Kidney (tissue), 14 donors: ENCODE measurements around the gene ATOH7. TPM values are rescaled to one million over a fixed set of nuclear protein-coding genes. Genes with fewer than 3 reads are reported as not detected.

ENCODE experiments used
- DNase-seq, 5 donors: peaks; one replicate each; pipeline ENCODE4 v3.0.0-alpha.2; 2013 to 2020
- FAIRE-seq: peaks from 2 replicates; lab custom pipeline; 2012; peaks lifted over from hg19 to GRCh38; lab: Jason Lieb, UNC
- H3K27ac ChIP-seq, 2 donors: one replicate each; pipeline ENCODE4 v1.7.0; 2013; ENCODE audit warnings: low read depth in 2 of 2, low read length in 2 of 2, inconsistent platforms in 1 of 2
- H3K27me3 ChIP-seq: one replicate; pipeline ENCODE4 v1.7.1; 2013; ENCODE audit warnings: low read length, inconsistent platforms; ENCODE audit not compliant: control insufficient read depth, insufficient read depth
- H3K36me3 ChIP-seq, 3 donors: one replicate each; pipeline versions ENCODE4 v1.7.0 to v1.7.1; 2013; ENCODE audit warnings: low read length in 3 of 3, control low read depth in 1 of 3, inconsistent platforms in 1 of 3; ENCODE audit not compliant: insufficient read depth in 3 of 3, control insufficient read depth in 2 of 3
- H3K4me1 ChIP-seq, 3 donors: one replicate each; pipeline versions ENCODE4 v1.7.0 to v1.7.1; 2013; ENCODE audit warnings: low read length in 3 of 3, inconsistent platforms in 1 of 3, low read depth in 1 of 3; ENCODE audit not compliant: control insufficient read depth in 2 of 3, insufficient read depth in 2 of 3
- H3K4me3 ChIP-seq, 3 donors: one replicate each; pipeline versions ENCODE4 v1.7.0 to v1.8.1; 2013; ENCODE audit warnings: low read length in 3 of 3, control low read depth in 1 of 3, inconsistent platforms in 1 of 3
- H3K9ac ChIP-seq, 3 donors: one replicate each; pipeline versions ENCODE4 v1.7.0 to v1.7.1; 2013; ENCODE audit warnings: low read length in 3 of 3, control low read depth in 1 of 3, inconsistent platforms in 1 of 3
- H3K9me3 ChIP-seq, 3 donors: one replicate each; pipeline versions ENCODE4 v1.7.0 to v1.7.1; 2013; ENCODE audit warnings: low read length in 3 of 3, control low read depth in 1 of 3, inconsistent platforms in 1 of 3; ENCODE audit not compliant: control insufficient read depth in 2 of 3, insufficient read depth in 1 of 3
- CTCF ChIP-seq: IDR thresholded peaks from 3 replicates; pipeline ENCODE4 v1.5.1; 2012; ENCODE audit warnings: mild to moderate bottlenecking, moderate library complexity, borderline replicate concordance; ENCODE audit not compliant: insufficient read depth; ENCODE audit errors: extremely low read depth
- intact Hi-C: fragments of 100-400 bp; cut with DNase I; formaldehyde crosslinking; loops from one replicate; pipeline ENCODE4 v1.11.1; 2022
- polyA plus RNA-seq: library from polyadenylated mRNA; stranded (reverse); fragments of 350-450 nt; fragmentation: Illumina TruSeq; extraction: RNeasy Lipid Tissue Mini Kit (QIAGEN cat#74804); gene quantifications from one replicate; pipeline ENCODE4 v1.2.3, GENCODE V29; 2014; ENCODE audit warnings: low read depth, low replicate concordance; ENCODE audit not compliant: insufficient read depth
- total RNA-seq: library from RNA; stranded (reverse); fragmentation: NEBNext Ultra II Directional; extraction: Animal tissue kit (Norgen Biotek cat#: 25700); gene quantifications from one replicate; pipeline ENCODE4 v1.2.1, GENCODE V29; 2021
- donor health status: control.
- donor health status: control.
- donor health status: control.
- donor health status: control.
- donor health status: control.
- donor health status: DM: yes; HTN: yes; CAD: no.
- donor health status: Normal renal cell carcinoma (clear cell type).

Gene ATOH7
- total and polyA plus RNA-seq, 2 donors from 2014 or later = 0.16 to 0.45 TPM

- Histone ChIP-seq H3K4me1 (peaks cover 0 to 4% (median 0%) of the 10 kb centered on the region in 3 donors), H3K9ac (no peak overlapping the region), H3K4me3 (no peak overlapping the region), H3K9me3 (no peaks in the 10 kb centered on the region), H3K27me3 (no peaks in the 10 kb centered on the region), H3K36me3 (no peaks in the 10 kb centered on the region), H3K27ac (no peak overlapping the region)
- FAIRE-seq (no peak), DNase-seq (peak in 3 of 5 donors; percentile 29 to 80 (median 79))
- no peak for TF ChIP-seq CTCF
- intact Hi-C loops = no loop called here
Observed at GRCh38 chr10:68253346-68253745, 21.4 kb upstream of the ATOH7 start.

DNA sequence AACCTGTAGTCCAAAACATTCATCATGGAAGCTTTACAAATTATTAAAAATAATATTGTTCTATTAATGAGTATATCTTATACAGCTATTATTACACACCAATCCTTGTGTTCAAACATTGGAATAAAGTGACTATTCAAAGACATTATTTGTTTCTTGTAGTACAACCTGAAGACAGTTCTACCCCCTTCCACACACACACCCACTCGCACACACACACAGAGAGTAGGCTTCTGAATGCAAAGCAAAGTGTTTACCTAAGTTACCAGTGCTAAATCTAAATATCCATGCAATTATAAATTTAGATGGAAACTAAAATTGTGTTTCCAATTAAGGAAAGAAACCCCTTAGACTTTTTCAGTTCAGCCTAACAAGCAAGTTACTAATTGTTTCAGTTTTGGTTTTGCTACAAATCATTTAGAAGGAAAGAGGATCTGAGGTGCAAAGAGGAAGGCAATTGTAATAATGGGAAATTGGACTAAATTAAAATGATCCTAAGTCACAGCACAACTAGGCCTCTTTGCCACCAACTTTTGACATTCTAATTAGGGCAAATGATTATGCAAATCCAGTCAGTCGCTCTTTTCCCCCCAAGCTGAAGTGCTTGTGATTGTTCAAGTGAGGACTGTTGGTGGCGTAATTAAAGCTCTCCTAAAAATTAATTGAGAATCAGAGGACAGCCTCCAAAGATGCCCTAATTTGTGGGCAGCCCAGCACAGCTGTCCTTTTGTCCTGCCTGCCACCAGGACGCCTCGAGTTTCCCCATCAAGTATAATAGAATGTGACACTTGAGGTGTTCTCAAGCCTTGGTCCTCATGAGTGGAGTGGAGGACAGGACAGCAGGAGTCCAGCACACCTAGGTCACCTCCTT lies 19.9 kb upstream of the ATOH7 start:
- FAIRE-seq (no peak), DNase-seq (no peak)
- intact Hi-C loops = no loop called here
- Histone ChIP-seq H3K9me3 (no peaks in the 10 kb centered on the region), H3K36me3 (no peaks in the 10 kb centered on the region), H3K27me3 (no peaks in the 10 kb centered on the region), H3K27ac (no peak overlapping the region), H3K4me1 (peaks cover 0 to 4% (median 0%) of the 10 kb centered on the region in 3 donors), H3K9ac (no peak overlapping the region), H3K4me3 (no peak overlapping the region)
- no peak for TF ChIP-seq CTCF

DNA sequence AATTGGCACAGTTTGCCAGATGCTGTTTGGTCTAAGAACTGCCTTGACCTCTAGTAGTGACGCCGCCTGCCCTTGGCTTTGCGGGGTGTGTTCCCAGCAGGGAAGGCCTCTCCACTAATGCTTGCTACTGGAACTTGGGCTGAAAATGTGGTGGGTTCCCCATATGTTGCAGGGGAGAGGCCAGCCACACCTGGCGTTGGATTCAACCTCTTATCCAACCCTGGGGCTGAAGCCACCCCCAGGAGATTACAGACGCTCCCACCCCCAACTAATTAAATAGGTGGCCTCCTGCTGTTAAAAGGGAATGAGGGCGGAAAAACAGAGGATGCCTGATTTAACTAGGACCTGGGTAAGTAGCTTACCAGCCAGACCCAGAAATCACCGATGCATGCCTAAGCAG lies 19.2 kb upstream of the ATOH7 start:
- intact Hi-C loops = no loop called here
- Histone ChIP-seq H3K36me3 (no peaks in the 10 kb centered on the region), H3K4me3 (no peak overlapping the region), H3K27ac (no peak overlapping the region), H3K27me3 (no peaks in the 10 kb centered on the region), H3K4me1 (peaks cover 0 to 4% (median 0%) of the 10 kb centered on the region in 3 donors), H3K9me3 (no peaks in the 10 kb centered on the region), H3K9ac (no peak overlapping the region)
- TF ChIP-seq CTCF = no peak
- DNase-seq = no peak
- no peak for FAIRE-seq
